RPMI8226 (cell line): Measurements from ENCODE around the gene PIK3R5.
"Not testable (repeated sequence)": the region's sequence is repeated elsewhere in the genome, so short reads cannot be mapped to it uniquely, and the experiment has no call there.

Experiments used
- DNase-seq: peaks from one replicate; pipeline ENCODE4 v3.0.0-alpha.2; 2015

The PIK3R5 gene, protein sequence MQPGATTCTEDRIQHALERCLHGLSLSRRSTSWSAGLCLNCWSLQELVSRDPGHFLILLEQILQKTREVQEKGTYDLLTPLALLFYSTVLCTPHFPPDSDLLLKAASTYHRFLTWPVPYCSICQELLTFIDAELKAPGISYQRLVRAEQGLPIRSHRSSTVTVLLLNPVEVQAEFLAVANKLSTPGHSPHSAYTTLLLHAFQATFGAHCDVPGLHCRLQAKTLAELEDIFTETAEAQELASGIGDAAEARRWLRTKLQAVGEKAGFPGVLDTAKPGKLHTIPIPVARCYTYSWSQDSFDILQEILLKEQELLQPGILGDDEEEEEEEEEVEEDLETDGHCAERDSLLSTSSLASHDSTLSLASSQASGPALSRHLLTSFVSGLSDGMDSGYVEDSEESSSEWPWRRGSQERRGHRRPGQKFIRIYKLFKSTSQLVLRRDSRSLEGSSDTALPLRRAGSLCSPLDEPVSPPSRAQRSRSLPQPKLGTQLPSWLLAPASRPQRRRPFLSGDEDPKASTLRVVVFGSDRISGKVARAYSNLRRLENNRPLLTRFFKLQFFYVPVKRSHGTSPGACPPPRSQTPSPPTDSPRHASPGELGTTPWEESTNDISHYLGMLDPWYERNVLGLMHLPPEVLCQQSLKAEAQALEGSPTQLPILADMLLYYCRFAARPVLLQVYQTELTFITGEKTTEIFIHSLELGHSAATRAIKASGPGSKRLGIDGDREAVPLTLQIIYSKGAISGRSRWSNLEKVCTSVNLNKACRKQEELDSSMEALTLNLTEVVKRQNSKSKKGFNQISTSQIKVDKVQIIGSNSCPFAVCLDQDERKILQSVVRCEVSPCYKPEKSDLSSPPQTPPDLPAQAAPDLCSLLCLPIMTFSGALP

DNA sequence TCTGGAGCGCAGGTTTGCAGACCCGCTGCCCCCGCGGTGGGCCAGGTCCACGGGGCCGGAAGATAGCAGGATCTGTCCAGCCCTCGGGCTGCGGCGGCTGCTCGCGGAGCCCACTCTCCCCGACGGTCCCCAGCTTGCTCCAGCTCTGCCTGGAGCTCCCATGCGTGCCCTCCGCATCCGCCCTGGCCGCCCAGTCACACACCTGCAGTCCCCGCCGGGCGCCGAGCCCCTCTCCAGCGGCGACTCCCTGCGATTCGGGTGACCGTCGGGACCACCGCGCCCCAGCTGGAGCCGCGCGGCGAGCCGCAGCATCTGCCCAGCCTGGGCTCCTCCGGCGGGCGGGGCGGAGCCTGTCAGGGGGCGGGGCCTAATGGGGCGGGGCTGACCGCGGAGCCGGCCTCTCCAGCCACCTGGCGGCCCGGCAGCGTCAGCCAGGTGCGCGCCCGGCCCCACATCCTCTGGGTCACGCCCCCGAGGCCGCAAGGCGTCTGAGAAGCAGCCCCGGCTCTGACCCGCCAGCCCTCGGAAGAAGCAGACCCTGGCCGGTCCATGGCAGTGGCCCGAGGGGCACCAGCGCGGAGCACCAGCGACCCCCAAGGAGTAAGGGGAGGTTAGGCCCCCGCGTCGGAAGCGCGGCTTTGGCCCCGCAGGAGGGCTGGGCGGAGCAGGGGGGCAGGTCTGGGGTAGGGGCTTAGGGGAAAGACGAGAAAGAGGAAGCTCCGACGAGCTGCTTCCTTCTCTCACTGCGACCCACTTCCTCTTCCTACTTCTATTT, at the start of gene PIK3R5:
Gene PIK3R5, minus strand, starts transcription at position 314 of the 775 bp plus-strand sequence. CDS start 54,213 bp downstream, outside the sequence.
- DNase-seq, result peak; percentile 82

DNA sequence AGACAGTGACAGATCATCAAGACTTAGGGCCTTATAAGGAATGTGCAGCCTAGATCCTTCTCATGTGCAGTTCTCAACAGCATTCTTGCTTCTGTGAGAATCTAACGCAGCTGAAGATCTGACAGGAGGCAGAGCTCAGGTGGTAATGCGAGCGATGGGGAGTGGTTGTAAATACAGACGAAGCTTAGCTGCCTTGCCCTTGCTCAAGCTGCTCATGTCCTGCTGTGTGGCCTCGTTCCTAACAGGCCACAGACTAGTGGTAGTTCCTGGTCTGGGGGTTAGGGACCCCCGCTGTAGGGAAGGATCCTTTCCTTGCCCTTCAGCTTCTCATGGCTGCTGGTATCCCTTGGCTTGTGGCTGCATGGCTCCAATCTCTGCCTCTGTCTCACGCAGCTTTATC, 45.5 kb upstream of the PIK3R5 start:
- DNase-seq, result no peak

DNA sequence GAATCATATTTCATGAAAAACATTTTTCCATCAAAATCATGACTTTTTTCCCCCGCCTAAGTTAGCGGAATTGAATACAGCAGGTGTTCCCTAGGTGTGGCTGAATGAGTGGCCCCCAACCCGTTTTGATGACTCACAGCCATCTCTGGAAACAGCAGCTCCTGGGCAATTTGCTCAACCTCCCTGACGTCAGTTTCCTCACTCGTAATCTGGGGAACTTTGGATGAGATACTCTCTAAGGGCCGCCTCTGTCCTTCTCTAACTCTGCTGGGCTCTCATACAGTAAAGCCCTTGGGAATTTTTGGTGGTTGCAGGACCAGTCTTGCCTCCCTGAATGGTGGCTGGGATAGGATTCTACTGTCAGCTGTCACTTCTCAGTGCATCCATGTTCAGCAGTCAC, 44.2 kb upstream of the PIK3R5 start:
- DNase-seq, result no peak

DNA sequence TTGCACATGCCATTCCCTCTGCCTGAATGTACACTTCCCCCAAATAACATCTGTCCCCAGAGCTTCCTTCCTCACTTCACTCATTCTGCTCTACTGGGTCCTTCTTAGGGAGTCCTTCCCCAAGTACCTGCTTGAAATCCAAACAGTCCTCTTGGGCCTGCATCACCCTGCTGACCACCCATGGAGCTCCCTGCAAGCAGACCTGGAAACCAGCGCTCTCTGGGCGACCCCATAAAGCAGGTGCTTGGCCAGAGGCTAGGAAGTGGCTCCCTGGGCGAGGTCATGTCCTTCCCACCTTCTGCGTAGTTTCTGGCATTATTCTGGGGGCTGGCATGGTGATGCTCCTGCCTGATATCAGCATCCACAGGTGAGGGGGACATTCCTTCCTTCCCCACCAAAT, 43.6 kb upstream of the PIK3R5 start:
- DNase-seq, result no peak

DNA sequence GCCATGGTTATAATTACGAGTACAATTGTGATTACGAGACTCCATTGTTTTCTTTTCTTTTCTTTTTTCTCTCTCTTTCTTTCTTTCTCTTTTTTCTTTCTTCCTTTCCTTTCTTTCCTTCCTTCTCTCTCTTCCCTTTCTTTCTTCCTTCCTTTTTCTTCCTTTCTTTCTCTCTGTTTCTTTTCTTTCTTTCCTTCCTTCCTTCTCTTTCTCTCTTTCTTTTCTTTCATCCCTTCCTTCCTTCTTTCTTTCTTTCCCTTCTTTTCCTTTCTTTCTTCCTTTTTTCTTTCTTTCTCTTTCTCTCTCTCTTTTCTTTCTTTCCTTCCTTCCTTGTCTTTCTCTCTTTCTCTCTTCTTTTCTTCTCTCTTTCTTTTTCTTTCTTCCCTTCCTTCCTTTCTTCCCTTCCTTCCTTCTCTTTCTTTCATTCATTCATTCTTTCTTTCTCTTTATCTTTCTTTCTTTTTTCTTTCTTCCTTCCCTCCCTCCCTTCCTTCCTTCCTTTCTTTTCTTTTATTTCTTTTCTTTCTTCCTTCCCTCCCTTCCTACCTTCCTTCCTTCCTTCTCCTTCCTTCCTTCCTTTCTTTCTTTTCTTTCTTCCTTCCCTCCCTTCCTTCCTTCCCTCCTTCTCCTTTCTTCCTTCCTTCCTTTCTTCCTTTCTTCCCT, 41.7 kb upstream of the PIK3R5 start:
- no peak for DNase-seq

DNA sequence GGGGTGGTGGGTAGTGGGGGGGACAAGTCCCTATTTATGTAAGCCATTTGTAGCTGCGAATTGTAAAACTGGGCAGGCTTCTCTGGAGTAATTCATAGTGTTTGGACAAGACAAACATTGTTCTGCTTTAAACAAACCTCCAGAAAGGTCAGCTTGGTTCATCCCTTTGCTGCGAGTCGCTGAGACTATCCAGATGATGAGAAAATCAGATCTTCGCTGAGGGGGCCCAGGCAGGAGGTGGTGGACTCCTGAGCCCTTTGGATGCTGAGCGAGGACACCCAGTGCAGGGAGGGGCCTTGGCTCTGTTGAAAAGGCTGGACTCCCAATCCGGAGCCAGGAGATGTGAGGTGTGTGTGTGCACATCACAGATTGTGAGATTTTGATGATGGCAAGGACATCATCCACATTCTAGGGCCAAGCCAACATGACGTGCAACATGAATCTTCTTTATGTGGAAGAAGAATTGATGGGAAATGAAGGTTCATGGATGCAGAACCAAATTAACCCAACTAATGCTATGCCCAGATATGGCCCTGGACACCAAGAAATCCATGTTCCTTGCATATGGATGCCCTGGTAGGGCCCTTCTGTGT, 40.8 kb upstream of the PIK3R5 start:
- no peak for DNase-seq

DNA sequence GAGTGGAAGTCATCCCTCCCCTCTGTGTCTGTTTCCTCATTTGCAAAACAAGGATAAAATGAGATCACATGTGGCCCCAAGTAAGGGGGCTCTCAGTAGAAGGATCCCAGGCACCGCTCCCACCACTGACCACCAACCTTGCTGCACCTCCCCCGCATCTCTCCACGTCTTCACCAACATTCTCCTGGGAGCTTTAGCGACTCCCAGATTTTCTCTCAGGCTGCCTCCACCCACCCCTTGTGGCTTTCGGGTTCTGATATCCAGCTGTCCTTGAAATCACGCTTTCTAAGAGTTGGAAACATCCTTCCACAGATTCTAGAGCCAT, 39.4 kb upstream of the PIK3R5 start:
- no peak for DNase-seq

DNA sequence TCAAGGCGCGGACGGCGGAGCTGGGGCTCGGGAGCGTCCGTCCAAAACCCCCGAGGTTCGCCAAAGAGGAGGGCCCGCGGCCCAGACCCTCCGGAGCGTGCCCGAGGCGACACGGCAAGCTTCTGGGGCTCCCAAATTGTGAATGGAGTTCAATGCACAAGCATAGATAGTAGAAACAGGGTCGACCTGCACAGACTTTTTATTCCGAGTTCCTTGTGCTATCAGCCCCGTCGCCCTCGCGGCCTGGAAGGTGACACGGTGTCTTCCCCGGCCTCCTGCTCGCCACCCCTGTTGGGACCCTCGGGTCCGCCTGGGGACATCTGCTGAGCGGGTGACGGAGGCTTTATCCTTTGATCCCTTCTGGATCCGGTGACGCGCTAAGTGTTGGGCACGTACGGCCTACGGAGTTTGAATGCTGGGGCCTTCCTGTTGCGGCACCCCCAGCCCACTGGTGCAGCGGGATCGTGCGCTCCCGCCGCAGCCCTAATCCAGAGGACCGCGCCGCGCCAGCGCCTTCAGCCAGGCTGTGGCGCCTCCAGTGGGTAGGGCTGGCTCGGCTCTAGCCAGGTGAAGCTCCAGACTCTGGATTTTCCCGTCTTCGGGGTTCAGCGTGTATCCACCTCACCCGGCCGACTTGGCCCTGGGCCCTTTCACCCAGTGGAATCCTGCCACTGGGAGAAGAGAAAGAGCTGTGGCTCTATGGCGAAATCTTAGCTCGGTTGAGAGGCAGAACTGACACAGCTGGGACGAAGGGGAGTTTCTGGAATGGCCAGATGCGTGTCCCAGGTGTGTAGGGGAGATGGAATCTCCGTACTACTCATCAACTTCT, 38.8 kb upstream of the PIK3R5 start:
- no peak for DNase-seq

DNA sequence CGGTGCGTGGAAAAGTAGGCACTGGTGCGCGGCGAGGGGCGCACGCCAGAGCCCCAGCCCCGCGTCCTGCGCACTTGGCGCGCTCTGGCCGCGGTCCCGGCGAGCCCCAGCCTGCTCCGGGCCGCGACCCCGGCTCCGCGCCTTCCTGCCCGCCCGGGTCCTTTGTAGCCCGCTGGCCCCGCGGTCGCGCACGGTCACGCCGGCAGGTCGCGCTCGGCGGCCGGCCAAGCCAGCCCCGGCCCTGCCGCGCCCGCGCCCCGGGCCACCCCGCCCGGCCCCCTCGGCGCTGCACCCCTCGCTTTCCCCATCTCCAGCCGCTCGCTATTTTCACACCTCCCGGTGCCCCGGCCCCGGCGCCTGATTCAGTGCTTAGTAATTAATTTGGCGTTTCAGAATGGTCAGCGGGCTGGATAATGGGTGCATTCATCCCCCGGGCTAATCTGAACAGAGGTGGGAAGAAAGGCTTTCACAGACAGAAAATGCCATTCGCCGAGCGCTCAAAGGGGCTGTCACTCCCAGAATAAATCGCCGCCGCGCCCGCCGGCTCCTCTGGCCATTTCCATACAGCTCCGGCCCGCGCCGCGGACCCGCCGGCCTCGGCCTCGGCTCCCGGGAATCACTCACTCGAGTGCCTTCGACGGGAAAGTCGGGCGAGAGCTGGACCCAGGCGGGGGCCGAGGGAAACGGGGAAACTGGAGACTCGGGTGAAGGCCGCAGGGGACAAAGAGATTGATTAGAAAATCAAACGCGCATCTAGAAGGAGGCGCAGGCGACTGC, 38.0 kb upstream of the PIK3R5 start:
- no peak for DNase-seq

DNA sequence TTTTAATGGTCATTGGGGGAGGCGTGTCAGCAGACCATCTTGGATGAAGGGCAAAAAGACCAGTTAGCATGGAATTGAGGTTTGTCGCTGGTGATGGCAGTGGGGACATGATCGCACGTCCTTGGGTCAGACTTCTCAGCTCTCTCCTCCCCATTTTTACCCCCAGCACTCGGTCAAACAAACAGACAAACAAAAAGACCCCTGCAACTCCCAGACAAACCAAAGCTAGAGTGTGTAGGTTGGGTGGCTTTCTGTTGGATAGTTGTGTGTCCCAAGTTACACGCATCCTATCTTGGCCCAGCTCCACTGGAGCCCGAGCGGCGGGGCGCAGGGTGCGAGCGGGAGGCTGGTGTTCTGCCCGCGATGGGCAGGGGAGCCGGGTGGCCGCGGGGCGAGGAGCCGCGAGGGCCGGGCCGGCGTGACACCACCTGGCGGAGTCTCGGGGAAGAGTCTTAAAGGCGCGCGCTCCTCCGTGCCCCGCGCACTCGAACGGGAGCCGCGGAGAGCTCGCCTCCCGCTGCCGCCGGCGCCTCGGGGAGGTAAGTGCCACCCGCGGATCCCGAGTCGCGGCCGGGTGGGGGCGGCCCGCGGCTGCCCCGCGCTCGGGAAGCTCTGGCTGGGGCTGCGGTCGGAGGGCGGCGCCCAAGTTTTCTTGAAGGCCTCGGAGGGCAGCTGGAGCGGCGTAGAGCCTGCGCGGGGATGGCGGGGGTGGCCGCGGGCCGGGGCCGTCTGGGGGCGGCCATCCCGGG, 37.3 kb upstream of the PIK3R5 start:
- DNase-seq, result peak; percentile 37

DNA sequence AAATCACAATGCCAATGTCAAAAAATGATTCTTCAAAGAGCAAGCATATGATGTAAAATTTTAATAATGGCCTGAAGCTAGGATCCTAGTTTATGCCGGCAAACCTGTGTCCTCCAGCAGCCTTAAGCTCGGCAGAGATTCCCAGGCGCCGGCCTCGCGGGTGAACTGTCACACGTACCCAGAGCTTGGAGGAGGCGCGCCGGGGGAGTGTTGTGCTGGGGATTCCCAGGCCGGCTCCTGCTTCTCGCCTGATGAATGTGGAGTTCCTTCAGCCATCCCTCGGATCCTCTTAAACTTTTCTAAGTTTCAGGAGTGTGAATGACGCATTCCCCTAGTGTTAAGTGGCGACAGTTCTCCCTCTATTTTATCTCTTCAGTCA, 36.7 kb upstream of the PIK3R5 start:
- no peak for DNase-seq

DNA sequence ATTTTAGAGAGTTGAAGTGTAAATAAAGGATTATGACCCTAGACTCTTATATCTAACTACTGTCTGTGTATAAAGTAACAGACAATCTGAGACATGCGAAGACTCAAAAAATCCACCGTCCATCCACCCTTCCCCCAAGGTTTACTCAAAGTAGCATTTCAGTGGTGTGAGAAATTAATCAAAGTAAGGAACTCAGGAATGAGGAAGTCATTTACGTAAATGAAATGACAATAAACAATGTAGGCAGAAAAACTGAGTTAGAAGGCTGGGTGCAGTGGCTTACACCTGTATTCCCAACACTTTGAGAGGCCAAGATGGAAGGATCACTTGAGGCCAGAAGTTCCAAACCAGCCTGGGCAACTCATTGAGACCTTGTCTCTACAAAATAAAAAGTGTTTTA, 36.1 kb upstream of the PIK3R5 start:
- DNase-seq, result no peak

DNA sequence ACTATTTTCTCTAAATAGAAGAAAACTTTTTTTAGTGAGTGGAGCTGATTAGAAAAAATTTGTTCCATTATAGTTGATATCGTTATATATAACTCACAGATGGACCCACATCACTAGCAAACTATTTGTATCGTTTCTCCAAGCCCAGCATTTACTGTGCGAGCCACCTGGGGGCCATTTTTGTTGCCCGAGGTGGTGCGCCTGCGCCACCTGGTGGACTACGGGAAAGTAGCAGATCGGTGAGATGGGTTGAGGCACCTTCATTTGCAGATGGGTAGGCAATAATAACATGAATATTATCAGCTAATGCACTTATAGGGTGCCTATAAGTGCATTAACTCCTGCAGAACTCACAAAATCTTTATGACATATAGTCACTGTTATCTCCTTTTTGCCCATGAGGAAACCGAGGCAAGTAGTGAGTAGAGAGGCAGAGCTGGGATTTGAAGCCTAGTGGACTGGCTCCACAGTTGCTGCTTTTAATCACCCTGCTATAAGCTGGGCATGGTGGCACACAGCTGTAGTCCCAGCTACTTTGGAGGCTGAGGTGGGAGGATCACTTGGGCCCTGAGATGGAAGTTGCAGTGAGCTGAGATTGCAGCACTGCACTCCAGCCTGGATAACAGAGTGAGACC, 32.6 kb upstream of the PIK3R5 start:
- peak; percentile 66 for DNase-seq

DNA sequence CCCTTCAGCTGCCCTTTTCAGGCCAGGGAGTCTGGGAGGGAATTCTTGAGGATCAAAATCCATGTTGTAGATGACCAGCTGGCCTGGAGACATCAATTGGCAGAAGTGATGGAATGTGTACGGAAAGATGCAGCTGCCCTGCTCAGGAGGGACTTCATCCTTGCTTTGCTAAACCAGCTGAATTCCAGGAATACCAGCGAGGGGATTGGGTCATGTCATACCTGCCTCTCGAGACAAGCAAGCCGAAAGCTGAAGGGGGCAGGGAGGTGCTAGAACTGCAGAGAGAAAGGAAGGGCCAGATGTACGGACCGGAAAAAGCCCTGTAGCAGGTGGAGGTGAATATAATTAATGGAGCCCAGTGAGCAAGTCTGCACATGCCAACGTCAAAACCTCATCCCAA, 30.2 kb upstream of the PIK3R5 start:
- no peak for DNase-seq

DNA sequence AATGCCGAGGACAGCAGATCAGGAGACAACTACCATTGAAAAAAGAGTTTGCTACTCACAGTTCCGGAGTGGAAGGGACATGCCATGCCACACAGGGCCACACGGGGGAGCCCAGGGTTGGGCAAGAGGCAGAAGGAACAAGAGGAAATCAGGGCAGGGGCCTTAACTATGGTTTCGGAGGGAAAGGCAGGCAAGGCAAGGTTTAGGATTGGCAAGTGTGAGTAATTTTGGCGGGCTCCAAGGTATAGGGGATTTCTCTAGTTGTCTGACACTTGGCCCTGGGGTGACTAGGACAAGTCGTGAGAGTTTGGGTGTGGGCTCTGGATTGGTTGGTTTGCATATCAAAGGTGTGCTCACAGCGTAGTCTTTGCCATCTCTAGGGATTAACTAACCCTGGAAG, 28.8 kb upstream of the PIK3R5 start:
- DNase-seq, result peak; percentile 49

DNA sequence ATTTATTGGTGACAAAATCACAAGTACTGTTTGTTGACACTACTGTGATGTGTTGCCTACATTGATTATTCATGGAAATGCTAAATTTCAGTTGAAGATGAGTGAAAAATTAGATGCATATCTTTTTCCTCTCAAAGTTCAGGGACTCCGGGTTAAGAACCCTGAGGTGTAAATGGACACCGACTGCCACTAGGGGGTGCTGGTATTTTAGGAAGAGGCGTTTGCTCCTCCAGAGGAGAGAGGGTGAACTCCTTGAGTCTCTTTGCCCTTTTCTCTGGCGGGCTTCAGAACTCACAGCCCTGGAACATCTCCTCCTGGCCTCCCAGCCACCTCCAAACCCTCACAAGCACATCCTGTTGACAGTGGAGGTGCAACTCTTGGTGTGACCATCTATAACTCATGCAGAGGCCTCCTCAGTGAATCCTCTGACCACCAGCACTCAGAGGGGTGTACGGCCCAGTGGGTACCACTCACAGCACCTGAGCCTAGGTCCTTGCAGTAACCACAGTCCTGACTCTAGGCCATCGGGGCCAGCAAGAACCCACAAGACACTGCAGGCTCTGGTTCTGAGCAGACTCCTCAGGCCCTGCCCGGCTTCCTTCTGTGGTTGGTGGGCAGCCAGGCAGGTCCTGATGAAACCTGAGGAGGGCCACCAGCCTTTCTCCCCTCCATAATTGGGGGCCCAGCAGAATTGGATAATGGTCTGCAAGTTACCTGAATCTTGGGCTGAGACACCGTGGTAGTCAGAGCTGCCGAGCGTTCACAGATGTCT, 26.2 kb upstream of the PIK3R5 start:
- DNase-seq, result peak; percentile 61

DNA sequence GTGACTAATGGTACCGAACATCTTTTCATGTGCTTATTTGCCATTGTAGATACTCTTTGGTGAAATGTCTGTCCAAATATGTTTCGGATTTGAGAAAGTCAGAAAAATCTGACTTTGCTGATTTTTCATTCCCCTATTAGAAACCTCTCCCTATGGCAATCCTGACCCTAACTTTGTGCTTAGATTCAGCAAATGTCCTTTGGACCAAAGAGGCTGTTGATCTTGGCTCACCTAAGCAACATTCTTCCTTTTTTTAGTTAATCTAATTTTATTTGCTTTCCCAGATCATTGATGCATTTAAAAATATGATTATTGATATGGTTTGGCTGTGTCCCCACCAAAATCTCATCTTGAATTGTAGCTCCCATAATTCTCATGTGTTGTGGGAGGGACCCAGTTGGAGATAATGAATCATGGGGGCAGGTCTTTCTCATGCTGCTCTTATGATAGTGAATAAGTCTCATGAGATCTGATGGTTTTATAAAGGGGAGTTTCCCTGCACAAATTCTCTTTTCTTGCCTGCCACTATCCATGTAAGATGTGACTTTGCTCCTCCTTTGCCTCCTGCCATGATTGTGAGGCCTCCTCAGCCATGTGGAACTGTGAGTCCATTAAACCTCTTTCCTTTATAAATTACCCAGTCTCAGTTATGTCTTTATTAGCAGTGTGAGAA, 22.9 kb upstream of the PIK3R5 start:
- DNase-seq, result not testable (repeated sequence)

DNA sequence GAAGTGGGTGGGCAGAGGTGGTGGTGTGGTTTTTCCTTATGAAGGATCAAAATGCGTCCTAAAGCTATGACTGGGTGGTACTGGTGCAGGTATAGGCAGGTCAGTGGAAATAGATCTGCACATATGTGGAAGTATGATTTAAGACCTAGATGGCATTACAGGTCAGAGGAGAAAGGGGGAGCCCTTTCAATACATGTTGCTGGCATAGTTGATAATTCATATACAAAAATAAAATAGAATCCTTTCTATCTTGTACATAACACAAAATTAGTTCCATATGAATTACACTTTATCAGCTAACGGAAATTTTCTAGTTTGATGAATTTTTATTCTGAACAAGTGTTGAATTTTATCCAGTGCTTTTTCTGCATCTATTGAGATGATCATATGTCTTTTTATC, 20.8 kb upstream of the PIK3R5 start:
- no peak for DNase-seq
